Measurements from ENCODE around the gene DISP3. TPM values are rescaled to one million over a fixed set of nuclear protein-coding genes. Genes with fewer than 3 reads are reported as not detected.

DISP3 gene
- total RNA-seq, 1 donor from 2014 or later = 0.05 TPM

- no peak for TF ChIP-seq CTCF (IDR thresholded peaks at IDR 0.05)
- H3K4me3 Mint-ChIP-seq (ENCODE audit: unreplicated experiment) = no peak overlapping the region
- H3K9me3 Mint-ChIP-seq (ENCODE audit: low read depth) = no peaks in the 10 kb centered on the region
- H3K4me1 Mint-ChIP-seq (ENCODE audit: low read depth) = no peaks in the 10 kb centered on the region
- H3K36me3 Mint-ChIP-seq (ENCODE audit: low read depth) = no peaks in the 10 kb centered on the region
- peaks cover 68% of the 10 kb centered on the region for H3K27me3 Mint-ChIP-seq (ENCODE audit: low read depth)
- no peak overlapping the region for H3K27ac Mint-ChIP-seq (ENCODE audit: unreplicated experiment)
- no peak for DNase-seq (ENCODE audit: low spot score)
These were observed 20.1 kb upstream of the DISP3 start for GRCh38 chr1:11458811-11459275.

- Mint-ChIP-seq H3K27ac (ENCODE audit: unreplicated experiment) (no peak overlapping the region), H3K36me3 (ENCODE audit: low read depth) (no peaks in the 10 kb centered on the region), H3K27me3 (ENCODE audit: low read depth) (peaks cover 50% of the 10 kb centered on the region)
These were observed 17.3 kb upstream of the DISP3 start for GRCh38 chr1:11461531-11462137.

DNA sequence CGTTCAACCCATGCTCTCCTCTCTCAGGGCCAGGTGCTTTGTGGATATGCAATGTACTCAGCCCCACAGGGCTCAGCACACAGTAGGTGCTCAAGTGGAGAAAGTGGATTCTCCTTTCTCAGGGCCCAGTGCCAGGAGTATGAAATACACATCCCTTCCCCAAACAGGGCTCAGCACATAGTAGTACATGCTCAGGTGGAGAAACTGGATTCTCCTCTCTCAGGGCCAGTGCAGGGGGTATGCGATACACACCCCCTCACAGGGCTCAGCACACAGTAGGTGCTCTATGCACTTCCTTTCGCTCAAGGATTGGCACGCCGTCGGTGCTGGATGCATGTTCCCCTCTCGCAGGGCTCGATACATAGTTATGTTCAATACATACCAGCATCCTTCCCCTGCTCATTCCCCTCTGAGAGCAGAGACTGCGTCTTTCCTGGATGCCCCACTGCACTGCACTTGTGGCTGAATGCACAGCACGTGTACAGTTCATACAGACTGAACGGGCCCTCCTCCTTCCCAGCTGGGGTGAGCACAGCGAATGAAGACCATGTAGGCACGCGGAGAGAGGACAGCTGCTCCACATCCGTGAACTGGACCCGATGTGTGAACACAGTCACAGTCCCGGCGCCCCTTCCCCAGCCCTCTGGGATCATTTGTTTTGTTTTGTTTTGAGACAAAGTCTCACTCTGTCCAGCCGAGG, 16.6 kb upstream of the DISP3 start:
- no peak overlapping the region for H3K27ac Mint-ChIP-seq (ENCODE audit: unreplicated experiment)
- H3K4me3 Mint-ChIP-seq (ENCODE audit: unreplicated experiment) = no peak overlapping the region
- H3K4me1 Mint-ChIP-seq (ENCODE audit: low read depth) = no peaks in the 10 kb centered on the region
- no peak for TF ChIP-seq CTCF (IDR thresholded peaks at IDR 0.05)
- no peak for DNase-seq (ENCODE audit: low spot score)
- peaks cover 45% of the 10 kb centered on the region for H3K27me3 Mint-ChIP-seq (ENCODE audit: low read depth)
- no peaks in the 10 kb centered on the region for H3K9me3 Mint-ChIP-seq (ENCODE audit: low read depth)
- no peaks in the 10 kb centered on the region for H3K36me3 Mint-ChIP-seq (ENCODE audit: low read depth)

More at GRCh38 chr1:11461531-11462137, 17.3 kb upstream of the DISP3 start:
- no peaks in the 10 kb centered on the region for H3K9me3 Mint-ChIP-seq (ENCODE audit: low read depth)
- TF ChIP-seq CTCF (IDR thresholded peaks at IDR 0.05) = no peak
- DNase-seq (ENCODE audit: low spot score) = no peak
- H3K4me3 Mint-ChIP-seq (ENCODE audit: unreplicated experiment) = no peak overlapping the region
- H3K4me1 Mint-ChIP-seq (ENCODE audit: low read depth) = no peaks in the 10 kb centered on the region

GRCh38 chr1:11463177-11463576, 15.8 kb upstream of the DISP3 start:
- no peak for TF ChIP-seq CTCF (IDR thresholded peaks at IDR 0.05)
- H3K27me3 Mint-ChIP-seq (ENCODE audit: low read depth) = peaks cover 43% of the 10 kb centered on the region
- H3K4me3 Mint-ChIP-seq (ENCODE audit: unreplicated experiment) = no peak overlapping the region
- H3K36me3 Mint-ChIP-seq (ENCODE audit: low read depth) = no peaks in the 10 kb centered on the region
- H3K4me1 Mint-ChIP-seq (ENCODE audit: low read depth) = no peaks in the 10 kb centered on the region
- no peaks in the 10 kb centered on the region for H3K9me3 Mint-ChIP-seq (ENCODE audit: low read depth)
- DNase-seq (ENCODE audit: low spot score) = no peak
- no peak overlapping the region for H3K27ac Mint-ChIP-seq (ENCODE audit: unreplicated experiment)

GRCh38 chr1:11465307-11465706, 13.6 kb upstream of the DISP3 start:
- Mint-ChIP-seq H3K9me3 (ENCODE audit: low read depth) (no peaks in the 10 kb centered on the region), H3K4me1 (ENCODE audit: low read depth) (no peaks in the 10 kb centered on the region), H3K27me3 (ENCODE audit: low read depth) (peaks cover 43% of the 10 kb centered on the region), H3K27ac (ENCODE audit: unreplicated experiment) (no peak overlapping the region), H3K4me3 (ENCODE audit: unreplicated experiment) (no peak overlapping the region), H3K36me3 (ENCODE audit: low read depth) (no peaks in the 10 kb centered on the region)
- DNase-seq (ENCODE audit: low spot score) = no peak
- TF ChIP-seq CTCF (IDR thresholded peaks at IDR 0.05) = no peak
